Uterus (tissue), 4 donors: ENCODE data around the gene NPFF. TPM values are rescaled to one million over a fixed set of nuclear protein-coding genes. Genes with fewer than 3 reads are reported as not detected.

Source experiments
- DNase-seq, 2 donors: peaks; one replicate each; pipeline ENCODE4 v3.0.0-alpha.2; 2019 to 2020
- H3K27ac ChIP-seq, 2 donors: fragments of 200-600 bp; sonication (generic); 1 replicate in 1 of 2; 2 replicates in 1 of 2; pipeline ENCODE4 v1.5.1; 2016 to 2018
- H3K27me3 ChIP-seq, 2 donors: fragments of 200-600 bp; sonication (generic); one replicate each; pipeline ENCODE4 v1.5.1; 2018 to 2019; ENCODE audit warnings: control low read depth in 1 of 2
- H3K36me3 ChIP-seq, 2 donors: fragments of 200-600 bp; sonication (generic); one replicate each; pipeline ENCODE4 v1.5.1; 2019; ENCODE audit warnings: control low read depth in 1 of 2
- H3K4me1 ChIP-seq, 2 donors: fragments of 200-600 bp; sonication (generic); one replicate each; pipeline ENCODE4 v1.5.1; 2018 to 2019; ENCODE audit warnings: control low read depth in 1 of 2
- H3K4me3 ChIP-seq, 2 donors: fragments of 200-600 bp; sonication (generic); 1 replicate in 1 of 2; 2 replicates in 1 of 2; pipeline ENCODE4 v1.5.1; 2018 to 2019; ENCODE audit warnings: mild to moderate bottlenecking in 1 of 2
- H3K9me3 ChIP-seq, 2 donors: fragments of 200-600 bp; sonication (generic); one replicate each; pipeline ENCODE4 v1.5.1; 2019; ENCODE audit warnings: control low read depth in 1 of 2
- POLR2A ChIP-seq, 2 donors: fragments of 450-650 bp; IDR thresholded peaks; one replicate each; pipeline ENCODE4 v1.6.1; 2016; ENCODE audit warnings: antibody characterized with exemption in 2 of 2, mild to moderate bottlenecking in 1 of 2, moderate library complexity in 1 of 2
- intact Hi-C: fragments of 100-400 bp; cut with DNase I; formaldehyde crosslinking; loops from one replicate; pipeline ENCODE4 v1.15.1; 2023; ENCODE audit warnings: low total_unique reads
- total RNA-seq, 4 donors: library from RNA; depleted of rRNA in 3 of 4; stranded (reverse); fragments of >200 nt in 3 of 4; gene quantifications; one replicate each; pipeline versions ENCODE4 v1.1.0 to v1.2.4, GENCODE V29; 2014 to 2023
- TF ChIP-seq, protein P1 (sequence below), 4 experiments: fragments of 200-600 bp in 2 of 4; fragments of 450-650 bp in 2 of 4; sonication (generic) in 2 of 4; IDR thresholded peaks; one replicate each; pipeline ENCODE4 v1.5.1; 2016 to 2019; ENCODE audit warnings: antibody characterized with exemption in 4 of 4, mild to moderate bottlenecking in 2 of 4, moderate library complexity in 1 of 4
- donor health status: DM: yes; HTN: yes; CAD: no.

NPFF gene
- total RNA-seq, 4 donors from 2014 or later = not detected

DNA sequence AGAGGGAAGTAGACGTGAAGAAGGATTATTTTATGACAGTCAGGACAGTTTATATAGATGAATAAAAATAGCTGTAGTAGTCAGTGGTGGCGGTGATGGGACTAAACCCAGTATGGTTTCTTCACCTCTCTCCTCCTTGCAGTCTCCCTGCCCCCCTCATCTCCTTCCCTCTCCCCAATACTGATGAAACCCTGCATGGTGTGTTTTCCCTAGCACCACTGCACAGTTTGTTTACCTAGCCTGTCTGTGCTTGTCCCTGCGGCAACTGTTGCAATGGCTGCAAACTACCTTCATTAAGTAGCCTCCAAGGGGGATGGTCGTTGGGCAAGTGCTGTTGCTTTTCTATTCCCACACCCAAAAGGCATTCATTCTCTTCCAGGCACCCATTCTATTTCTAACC lies 40.6 kb downstream of the NPFF start:
- H3K9me3 ChIP-seq = no peaks in the 10 kb centered on the region
- no peak for TF ChIP-seq POLR2A (IDR thresholded peaks at IDR 0.05)
- TF ChIP-seq, protein P1, sequence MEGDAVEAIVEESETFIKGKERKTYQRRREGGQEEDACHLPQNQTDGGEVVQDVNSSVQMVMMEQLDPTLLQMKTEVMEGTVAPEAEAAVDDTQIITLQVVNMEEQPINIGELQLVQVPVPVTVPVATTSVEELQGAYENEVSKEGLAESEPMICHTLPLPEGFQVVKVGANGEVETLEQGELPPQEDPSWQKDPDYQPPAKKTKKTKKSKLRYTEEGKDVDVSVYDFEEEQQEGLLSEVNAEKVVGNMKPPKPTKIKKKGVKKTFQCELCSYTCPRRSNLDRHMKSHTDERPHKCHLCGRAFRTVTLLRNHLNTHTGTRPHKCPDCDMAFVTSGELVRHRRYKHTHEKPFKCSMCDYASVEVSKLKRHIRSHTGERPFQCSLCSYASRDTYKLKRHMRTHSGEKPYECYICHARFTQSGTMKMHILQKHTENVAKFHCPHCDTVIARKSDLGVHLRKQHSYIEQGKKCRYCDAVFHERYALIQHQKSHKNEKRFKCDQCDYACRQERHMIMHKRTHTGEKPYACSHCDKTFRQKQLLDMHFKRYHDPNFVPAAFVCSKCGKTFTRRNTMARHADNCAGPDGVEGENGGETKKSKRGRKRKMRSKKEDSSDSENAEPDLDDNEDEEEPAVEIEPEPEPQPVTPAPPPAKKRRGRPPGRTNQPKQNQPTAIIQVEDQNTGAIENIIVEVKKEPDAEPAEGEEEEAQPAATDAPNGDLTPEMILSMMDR (IDR thresholded peaks at IDR 0.05) = no peak
- intact Hi-C loops = no loop called here
- H3K4me1 ChIP-seq = no peaks in the 10 kb centered on the region
- H3K4me3 ChIP-seq = no peak overlapping the region
- DNase-seq = no peak
- no peak overlapping the region for H3K27ac ChIP-seq
- no peaks in the 10 kb centered on the region for H3K36me3 ChIP-seq
- H3K27me3 ChIP-seq = no peaks in the 10 kb centered on the region

DNA sequence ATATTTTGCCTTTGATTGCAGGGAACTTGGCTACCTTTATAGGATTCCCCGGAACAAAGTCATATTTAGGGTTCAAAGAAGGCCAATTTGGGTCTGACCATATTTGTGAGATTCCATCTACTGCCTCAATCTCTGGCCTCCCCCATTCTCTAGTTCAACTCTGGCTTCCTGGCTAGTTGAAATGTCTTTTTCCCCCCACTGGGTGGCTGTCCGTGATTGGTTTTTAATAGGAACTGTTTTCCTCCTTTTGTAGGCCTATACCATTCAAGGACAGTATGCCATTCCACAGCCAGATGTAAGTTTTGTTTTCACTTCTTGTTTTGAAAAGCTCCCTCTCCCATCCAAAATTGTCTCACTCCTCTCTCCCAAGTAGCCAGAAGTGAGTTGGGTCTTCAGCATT lies 41.6 kb downstream of the NPFF start:
- Histone ChIP-seq H3K4me3 (no peak overlapping the region), H3K4me1 (no peaks in the 10 kb centered on the region), H3K36me3 (no peaks in the 10 kb centered on the region), H3K27ac (no peak overlapping the region), H3K27me3 (no peaks in the 10 kb centered on the region), H3K9me3 (no peaks in the 10 kb centered on the region)
- TF ChIP-seq POLR2A (IDR thresholded peaks at IDR 0.05) = no peak
- TF ChIP-seq, protein P1 (IDR thresholded peaks at IDR 0.05) = no peak
- DNase-seq = no peak
- intact Hi-C loops = no loop called here

DNA sequence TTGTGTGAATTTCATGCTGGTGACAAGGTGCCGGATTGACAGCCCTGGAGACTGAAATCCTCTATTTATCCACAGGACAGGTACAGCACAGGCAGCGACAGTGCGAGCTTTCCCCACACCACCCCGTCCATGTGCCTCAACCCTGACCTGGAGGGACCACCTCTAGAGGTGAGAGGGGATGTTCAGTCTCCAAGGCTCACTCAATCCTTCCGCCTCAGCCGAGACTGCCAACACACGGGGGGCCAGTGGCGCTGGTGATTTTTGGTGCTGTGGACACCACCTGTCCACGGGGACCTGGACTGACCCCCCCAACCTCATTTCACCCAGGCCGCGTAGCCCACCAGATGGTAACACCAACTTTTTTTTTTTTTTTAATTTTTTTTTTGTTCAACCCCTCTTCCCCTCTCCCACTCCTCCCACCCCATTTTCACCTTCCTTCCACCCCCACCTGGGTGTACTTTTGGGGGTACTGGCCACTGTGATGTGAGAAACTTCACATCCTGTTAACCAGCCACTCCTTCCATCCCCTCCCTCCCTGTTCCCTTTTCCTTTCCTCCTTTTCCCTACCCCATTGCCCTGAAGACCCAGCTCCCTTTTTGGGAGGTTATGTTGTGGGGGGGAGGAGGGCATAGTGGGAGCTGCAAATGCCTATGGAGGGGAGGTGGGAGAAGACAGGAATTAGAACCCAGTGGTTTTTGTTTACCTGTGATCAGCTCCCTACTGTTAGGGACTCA lies 42.4 kb downstream of the NPFF start:
- Histone ChIP-seq H3K4me1 (no peaks in the 10 kb centered on the region), H3K27me3 (no peaks in the 10 kb centered on the region), H3K36me3 (no peaks in the 10 kb centered on the region), H3K4me3 (no peak overlapping the region), H3K27ac (no peak overlapping the region), H3K9me3 (no peaks in the 10 kb centered on the region)
- DNase-seq = no peak
- intact Hi-C loops = no loop called here
- TF ChIP-seq, protein P1 (IDR thresholded peaks at IDR 0.05) = no peak
- no peak for TF ChIP-seq POLR2A (IDR thresholded peaks at IDR 0.05)

DNA sequence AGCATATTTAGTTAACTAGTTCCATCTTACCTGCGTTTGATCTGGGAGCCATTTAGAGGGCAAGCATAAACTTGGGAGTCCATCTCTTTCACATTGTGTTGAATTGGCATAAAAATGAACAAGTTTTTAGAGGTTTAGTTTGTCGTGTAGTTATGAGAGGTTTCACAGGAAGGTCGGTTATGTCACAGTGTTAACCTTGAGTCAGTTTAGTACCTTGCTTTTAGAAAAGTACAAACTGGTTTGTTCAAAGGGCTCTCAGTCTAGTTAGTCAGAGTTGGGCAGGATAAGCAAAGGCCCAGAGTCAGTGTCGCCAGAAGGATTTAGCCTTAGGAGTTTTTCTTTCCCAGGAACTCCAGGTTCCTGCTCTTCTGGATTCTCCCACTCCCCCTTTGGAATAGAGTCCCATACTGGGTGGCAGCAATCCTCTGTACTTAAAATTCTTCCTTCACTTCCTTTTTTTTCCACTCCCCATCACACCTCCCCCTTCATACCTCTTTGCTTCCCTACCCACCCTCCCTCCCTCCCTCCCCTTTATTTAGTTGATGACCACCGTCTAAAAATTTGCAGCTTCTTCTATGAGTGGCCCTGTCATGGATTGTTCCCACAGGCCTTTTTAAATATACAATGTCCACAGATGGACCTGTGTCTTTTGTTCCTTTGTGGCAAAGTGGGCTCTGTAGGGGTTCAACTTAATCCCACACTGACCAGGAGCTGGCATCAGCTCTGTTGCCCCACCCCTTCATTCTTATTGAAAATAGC lies 43.3 kb downstream of the NPFF start:
- no peaks in the 10 kb centered on the region for H3K9me3 ChIP-seq
- no peaks in the 10 kb centered on the region for H3K4me1 ChIP-seq
- TF ChIP-seq POLR2A (IDR thresholded peaks at IDR 0.05) = no peak
- TF ChIP-seq, protein P1 (IDR thresholded peaks at IDR 0.05) = no peak
- no peak for DNase-seq
- no peaks in the 10 kb centered on the region for H3K36me3 ChIP-seq
- intact Hi-C loops = no loop called here
- H3K27ac ChIP-seq = no peak overlapping the region
- H3K4me3 ChIP-seq = no peak overlapping the region
- no peaks in the 10 kb centered on the region for H3K27me3 ChIP-seq

DNA sequence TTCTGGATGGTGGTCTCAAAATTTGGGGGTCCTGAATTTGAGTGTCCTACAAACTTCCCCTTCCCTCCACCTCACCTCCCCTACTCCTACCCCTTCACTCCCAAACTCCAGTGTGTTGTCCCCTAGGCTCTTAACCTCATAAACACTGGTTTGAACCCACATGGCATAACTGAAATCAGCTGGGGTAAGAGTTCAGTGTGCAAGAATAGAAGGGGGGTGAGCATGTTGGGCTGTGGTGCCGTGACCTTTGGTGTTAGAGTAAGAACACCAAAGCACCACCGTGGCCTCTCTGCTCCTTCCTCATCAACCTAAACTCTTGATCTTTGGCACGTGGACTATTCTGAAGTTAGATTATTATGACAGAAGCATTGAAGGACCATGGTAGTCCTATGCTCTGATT lies 44.3 kb downstream of the NPFF start:
- no peak for DNase-seq
- Histone ChIP-seq H3K27me3 (no peaks in the 10 kb centered on the region), H3K4me1 (no peaks in the 10 kb centered on the region), H3K4me3 (no peak overlapping the region), H3K9me3 (no peaks in the 10 kb centered on the region), H3K27ac (no peak overlapping the region), H3K36me3 (no peaks in the 10 kb centered on the region)
- intact Hi-C loops = no loop called here
- no peak for TF ChIP-seq POLR2A (IDR thresholded peaks at IDR 0.05)
- TF ChIP-seq, protein P1 (IDR thresholded peaks at IDR 0.05) = no peak
